GM21825 (cell line): ENCODE data around the gene WDFY4.

Source experiments
- ATAC-seq: cut with Tn5 transposase; IDR thresholded peaks from one replicate; pipeline ENCODE4 v1.9.1; 2021; ENCODE audit warnings: mild to moderate bottlenecking, moderate library complexity; ENCODE audit not compliant: unreplicated experiment

WDFY4 gene

DNA sequence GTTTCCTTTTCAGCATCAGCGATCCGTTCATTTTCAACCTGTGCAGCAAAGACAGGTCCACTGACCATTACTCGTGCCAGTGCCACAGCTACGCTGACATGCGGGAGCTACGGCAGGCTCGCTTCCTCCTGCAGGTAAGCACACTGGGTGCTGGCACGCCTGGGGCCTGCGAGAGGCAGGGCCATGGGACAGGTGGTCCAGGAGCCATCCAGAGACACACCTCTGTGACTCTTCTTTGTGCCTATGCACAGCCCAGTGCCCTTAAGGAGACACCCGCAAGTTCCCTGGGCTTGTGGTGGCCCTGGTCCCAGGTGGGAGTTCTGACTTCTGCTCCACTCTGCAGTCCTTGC lies 212.7 kb downstream of the WDFY4 start:
- no peak for ATAC-seq

GRCh38 chr10:48898426-48898825 lies 213.8 kb downstream of the WDFY4 start:
- no peak for ATAC-seq

DNA sequence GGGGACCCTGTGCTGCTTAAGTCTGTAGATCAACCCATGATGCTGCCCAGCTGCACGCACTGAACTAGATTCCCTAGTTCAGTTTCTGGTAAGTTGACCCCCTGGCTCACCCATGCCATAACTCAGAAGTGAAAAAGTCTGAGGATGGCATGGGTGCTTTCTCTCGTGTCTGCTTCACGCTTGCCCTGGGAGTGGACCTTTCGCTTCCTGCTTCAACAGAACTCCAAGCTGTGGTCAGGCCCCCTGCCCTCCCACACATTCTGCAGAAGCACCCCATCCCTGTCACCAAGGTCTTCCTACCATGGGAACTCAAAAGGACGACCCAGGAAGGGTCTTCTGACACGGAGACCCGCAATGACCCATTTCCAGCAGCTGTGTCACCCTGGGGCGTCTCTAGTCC lies 215.1 kb downstream of the WDFY4 start:
- ATAC-seq, result no peak

DNA sequence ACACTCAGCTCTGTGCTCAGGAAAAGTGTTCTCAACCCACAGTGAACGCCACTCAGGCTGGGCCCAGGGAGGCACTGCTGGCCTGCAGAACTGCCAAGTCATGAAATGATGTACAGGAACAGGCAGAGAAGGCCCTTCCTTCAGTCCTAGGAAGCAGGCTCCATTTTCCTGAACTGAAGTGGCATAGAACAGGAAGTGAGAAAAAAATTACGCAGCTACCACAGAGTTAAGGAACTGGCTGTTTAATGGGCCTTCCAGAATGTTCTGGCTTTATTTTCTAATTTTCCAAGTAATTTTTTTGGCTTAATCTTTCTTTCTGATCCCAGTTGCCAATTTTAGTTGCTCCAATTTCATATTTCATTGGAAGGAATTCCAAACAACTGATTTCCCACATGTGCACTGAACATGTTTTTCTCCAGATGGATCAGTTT lies 215.7 kb downstream of the WDFY4 start:
- ATAC-seq, result no peak

DNA sequence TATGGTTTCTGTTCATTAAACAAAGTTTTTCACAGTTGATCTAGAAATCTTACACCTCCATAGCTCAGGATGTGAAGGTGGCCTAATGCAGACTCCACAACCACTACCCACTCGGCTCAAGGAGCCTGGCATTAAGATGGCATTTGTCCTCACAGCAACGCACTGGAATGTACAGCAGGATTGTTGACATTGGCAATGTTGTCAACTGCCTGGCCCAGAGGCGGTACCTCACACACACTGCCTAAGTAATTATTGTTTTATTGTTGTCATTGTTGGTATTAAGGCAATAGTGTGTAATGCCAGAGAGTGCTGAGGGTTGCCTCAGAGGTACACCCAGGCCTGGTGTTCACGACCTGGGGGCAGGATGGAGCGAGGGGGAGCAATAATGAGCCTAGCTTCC lies 216.6 kb downstream of the WDFY4 start:
- ATAC-seq, result no peak

- ATAC-seq, result no peak
Observed at GRCh38 chr10:48902096-48902495, 217.4 kb downstream of the WDFY4 start.

DNA sequence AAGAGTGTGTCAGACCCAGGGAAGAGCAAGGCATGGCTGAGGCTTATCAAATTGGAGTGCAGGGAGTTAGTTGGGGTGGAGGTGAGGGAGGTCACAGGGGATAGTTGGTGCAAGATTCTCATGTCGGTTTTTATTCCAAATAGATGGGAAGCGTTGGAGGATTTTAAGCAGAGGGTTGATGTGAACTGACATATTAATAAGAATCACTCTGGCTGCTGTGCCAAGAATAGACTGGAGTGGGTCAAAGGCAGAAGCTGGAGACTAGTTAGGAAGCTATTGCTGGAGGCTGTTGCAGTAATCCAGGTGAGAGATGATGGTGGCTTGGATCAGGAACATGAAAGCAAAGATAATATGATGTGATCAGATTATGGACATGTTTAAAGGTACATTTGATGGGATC lies 218.5 kb downstream of the WDFY4 start:
- no peak for ATAC-seq

GRCh38 chr10:48904861-48905260 lies 220.2 kb downstream of the WDFY4 start:
- ATAC-seq, result no peak

- no peak for ATAC-seq
Observed at GRCh38 chr10:48905311-48905710, 220.6 kb downstream of the WDFY4 start.

GRCh38 chr10:48906841-48907240 lies 222.2 kb downstream of the WDFY4 start:
- ATAC-seq, result no peak

DNA sequence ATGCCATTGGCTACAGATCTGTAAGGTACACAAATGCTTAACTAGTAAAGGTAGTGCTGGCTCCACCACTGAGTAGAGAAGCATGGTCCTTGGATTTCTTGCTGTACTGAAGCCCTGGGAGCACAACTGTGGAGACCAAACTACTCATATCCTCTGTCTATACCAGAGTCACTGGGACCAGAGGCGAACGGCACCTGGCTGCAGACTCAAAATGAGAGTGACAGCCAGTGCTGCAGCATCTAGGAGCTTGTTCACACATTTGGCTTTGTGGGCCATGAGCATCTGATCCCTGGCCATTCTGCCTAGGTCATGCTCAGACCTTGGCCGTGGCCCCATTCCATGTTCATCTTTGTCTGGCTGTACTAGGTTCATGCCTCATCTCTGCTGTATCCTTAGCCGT lies 223.1 kb downstream of the WDFY4 start:
- peak; percentile 87 for ATAC-seq

- no peak for ATAC-seq
Observed at GRCh38 chr10:48910548-48910947, 225.9 kb downstream of the WDFY4 start.

DNA sequence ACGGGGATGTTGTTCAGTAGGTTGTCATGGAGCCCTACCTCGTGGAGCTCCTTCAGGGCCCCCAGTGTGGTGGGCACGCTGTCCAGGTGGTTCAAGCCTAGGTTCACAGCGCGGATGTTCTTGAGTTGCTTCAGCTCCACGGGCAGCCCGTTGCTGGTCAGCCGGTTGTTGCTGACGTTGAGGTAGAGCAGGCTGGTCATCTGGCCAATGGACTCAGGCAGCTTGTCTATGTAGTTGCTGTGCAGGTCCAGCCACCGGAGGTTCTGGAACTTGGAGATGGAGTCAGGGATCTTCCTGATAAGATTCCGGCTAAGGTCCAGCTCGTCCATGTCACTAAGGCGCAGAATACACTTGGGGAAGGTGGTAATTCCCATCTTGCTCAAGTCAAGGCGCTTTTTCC lies 229.0 kb downstream of the WDFY4 start:
- ATAC-seq, result no peak

DNA sequence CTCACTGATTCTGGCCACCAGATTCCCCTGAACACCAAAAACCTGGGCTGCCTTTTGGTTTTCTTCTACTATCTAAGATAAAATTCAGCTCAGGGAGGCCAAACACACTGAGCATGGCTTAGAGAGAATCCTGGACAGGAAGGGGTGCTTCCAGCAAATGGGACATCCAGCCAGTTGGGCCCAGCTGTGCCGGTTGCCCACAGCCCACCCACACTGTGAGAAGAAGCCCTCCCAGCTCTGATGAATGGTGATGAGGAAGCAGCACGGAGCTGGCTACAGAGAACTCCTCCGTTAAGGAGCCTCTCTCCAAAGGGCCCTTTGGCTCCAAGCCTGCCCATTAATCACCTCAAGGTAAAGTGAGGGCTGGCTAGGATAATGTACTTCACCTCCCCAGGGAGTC lies 239.1 kb downstream of the WDFY4 start:
- ATAC-seq, result no peak

DNA sequence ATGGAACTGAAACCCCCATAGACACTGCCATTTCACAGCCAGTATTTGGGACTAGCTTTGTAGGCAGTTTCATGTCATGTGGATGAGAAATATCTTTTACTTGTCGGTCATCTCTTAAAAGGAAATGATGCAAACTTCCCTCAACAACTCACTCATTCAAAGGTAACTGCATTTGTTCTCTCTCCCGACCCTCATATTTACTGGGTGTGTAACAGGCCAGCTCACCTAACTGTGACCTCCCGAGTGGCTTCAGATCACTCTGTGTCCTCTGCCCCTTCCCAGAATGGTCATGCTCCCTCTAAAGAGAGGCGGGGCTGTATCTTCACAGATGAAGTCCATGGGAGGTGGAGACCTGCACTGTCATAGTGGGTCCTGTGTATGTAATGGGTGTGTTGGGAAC lies 240.3 kb downstream of the WDFY4 start:
- no peak for ATAC-seq

DNA sequence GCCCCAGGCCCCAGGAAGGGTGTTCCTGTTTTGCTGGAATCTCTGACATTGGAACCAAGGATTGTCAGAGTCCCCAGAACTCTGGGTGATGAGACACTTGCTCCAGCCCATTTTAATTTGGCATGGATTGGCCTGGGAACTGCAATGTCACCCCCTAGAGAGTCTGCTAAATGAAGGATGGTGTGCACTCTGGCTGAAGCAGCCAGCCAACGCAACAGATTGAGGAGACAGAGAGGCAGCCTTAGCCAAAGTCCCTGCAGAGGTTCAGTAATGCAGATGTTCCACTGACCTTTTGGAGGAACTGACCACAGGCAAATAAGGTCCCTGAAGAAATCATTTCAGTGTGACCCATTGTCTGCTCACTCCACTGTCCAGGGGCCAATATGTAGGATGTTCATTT lies 241.6 kb downstream of the WDFY4 start:
- ATAC-seq, result no peak

GRCh38 chr10:48926764-48927540 lies 242.3 kb downstream of the WDFY4 start:
- no peak for ATAC-seq

DNA sequence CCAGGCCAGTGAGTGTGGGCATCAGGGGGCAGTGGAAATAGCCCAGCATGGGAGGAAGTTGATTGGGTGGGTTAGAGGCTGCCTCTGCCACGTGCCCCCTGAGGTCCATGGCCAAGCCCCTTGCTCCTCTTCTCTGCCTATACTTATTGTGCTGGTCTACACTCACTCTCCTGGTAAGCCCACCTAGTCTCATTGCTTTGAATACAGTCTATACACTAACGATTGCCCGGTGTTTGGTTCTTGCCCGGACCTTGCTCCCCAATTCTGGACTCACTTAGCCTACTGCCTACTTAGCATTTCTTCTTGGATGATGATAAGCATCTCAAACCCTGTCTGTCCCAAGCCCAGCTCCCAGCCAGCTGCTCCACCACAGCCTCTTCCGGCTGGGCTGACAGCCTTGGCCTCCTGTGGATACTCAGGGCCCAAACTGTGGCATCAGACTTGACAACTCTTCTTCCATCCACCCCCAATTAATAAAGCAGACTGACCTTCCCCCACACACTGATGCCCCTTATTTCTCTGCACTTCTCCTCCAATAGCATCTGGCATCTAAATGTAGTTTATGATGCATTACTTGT lies 244.8 kb downstream of the WDFY4 start:
- no peak for ATAC-seq

GRCh38 chr10:48931188-48931587 lies 246.5 kb downstream of the WDFY4 start:
- no peak for ATAC-seq

DNA sequence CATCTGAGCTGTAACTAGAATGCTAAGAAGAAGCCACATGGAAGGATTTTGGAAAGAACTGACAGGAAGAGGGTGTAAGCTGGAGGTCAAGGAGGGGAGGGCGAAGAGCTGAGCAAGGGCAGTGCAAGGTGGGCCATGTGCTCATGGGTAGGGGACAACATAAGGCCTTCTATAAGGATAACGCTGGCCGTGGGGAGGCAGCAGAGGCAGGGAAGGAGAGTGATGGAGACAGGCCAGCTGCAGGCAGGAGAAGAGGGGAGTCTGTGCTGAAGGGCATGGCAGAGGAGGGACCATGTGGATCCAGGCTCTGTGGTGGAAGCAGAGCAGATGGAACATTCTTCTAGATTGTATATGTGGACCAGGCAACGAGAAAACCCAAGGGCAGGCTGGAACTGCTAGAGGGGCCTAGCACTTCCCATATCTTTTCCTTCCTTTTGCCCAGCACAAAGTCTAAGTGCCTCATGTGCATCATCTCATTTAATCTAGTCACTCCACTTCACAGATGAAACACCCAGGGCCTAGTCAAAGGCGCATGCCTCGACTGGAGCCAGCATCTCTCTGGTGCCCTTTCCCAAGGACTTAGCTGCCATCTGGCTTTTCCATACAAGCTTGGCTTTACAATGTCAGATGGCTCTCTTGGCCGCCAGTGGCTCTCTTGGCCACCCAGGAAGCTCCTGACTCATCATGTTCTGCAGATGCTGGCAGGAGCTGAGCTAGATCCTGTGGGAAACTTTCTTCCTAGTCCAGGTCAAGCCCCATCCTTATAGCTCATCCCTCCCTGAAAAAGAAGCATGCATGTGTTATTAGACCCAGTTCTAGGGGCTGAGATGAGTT lies 248.4 kb downstream of the WDFY4 start:
- no peak for ATAC-seq

- no peak for ATAC-seq
Observed at GRCh38 chr10:48934672-48935501, 250.2 kb downstream of the WDFY4 start.
